Urothelium cell line (cell line): Measurements from ENCODE around the gene TGM2.
A peak's percentile ranks its signal among the peaks of the same experiment; 100 is the strongest.
"Not testable (repeated sequence)": the region's sequence is repeated elsewhere in the genome, so short reads cannot be mapped to it uniquely, and the experiment has no call there.

Source experiments
- DNase-seq: peaks from one replicate; pipeline ENCODE4 v3.0.0; 2011; ENCODE audit warnings: low spot score, mixed read lengths
- FAIRE-seq: peaks from 2 replicates; lab custom pipeline; 2011; peaks lifted over from hg19 to GRCh38; lab: Jason Lieb, UNC

The TGM2 gene

DNA sequence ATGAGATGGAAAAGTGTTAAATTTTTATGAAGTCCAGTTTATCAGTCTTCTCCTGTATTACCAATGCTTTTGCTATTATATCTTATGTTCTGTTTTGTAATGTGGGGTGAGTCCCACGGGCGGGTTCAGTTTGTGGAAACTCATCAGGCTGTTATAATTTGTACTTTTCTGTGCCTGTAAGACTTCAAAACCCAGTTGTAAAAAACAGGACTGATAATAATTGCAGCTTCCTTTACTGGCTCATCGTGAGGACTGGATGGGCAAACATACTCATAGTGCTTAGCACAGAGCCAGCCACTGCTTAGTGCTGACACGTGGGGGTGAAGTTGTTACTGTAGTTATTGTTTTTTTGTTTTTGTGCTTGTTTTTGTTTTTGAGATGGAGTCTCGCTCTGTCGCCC, 45.6 kb downstream of the TGM2 start:
- FAIRE-seq = no peak
- no peak for DNase-seq

- FAIRE-seq (no peak), DNase-seq (peak; percentile 70)
Observed at GRCh38 chr20:38117635-38118034, 47.4 kb downstream of the TGM2 start.

DNA sequence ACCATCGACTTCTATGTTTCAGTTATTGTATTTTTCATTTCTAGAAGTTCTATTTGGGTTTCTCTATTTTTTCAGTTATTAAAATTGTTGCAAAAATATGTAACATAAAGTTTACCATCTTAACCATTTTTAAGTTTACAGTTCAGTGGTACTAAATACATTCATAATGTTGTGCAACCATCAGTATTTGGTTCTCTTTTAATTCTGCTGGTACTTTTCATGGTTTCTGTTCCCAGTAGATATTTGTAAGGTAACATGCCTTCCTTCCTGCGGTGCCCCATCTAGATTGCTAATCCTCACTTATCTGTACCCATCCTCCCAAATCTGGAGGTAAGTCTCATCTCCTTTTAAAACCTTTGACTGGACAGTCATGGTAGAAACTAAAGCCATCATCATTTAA, 47.9 kb downstream of the TGM2 start:
- DNase-seq (no peak), FAIRE-seq (no peak)

- FAIRE-seq (no peak), DNase-seq (no peak)
Observed at GRCh38 chr20:38116409-38117165, 48.5 kb downstream of the TGM2 start.

DNA sequence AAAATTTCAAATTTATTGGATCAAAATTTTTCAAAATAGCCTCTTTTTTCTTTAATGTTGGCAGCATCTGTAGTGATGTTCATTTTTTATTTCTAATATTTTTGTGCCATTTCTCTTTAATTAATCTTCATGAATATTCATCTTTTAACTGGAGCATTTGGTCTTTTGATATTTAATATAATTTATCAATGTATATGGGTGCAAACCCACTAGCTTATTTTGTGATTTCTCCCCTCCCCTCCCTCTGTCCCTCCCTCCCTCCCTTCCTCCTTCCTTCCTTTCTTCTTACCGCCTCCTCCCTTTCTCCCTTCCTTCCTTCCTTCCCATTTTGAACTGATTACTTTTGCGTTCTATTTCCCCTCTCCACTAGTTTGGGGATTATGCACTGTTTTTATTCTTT, 49.2 kb downstream of the TGM2 start:
- no peak for FAIRE-seq
- no peak for DNase-seq

GRCh38 chr20:38115205-38115604, 49.9 kb downstream of the TGM2 start:
- no peak for FAIRE-seq

DNA sequence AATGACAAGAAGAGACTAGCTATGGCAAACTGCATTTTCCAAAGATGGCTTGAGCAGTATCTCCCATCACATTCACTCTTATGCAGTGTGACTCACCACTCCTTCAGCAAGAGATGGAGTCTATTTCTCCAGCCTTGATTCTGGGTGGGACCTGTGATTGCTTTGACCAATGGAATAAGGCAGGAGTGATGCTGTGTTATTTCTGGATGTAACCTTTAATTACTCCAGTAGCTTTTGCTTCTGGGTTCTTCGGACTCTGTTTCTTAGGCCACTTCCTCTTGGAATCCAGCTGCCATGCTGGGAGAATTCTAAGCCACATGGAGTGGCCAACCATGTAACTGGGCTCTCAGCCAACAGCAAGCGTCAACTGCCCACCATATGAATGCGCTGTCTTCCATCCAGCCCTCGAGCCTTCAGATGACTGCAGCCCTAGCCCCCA, 50.7 kb downstream of the TGM2 start:
- FAIRE-seq (no peak), DNase-seq (no peak)

More at GRCh38 chr20:38115205-38115604, 49.9 kb downstream of the TGM2 start:
- no peak for DNase-seq

DNA sequence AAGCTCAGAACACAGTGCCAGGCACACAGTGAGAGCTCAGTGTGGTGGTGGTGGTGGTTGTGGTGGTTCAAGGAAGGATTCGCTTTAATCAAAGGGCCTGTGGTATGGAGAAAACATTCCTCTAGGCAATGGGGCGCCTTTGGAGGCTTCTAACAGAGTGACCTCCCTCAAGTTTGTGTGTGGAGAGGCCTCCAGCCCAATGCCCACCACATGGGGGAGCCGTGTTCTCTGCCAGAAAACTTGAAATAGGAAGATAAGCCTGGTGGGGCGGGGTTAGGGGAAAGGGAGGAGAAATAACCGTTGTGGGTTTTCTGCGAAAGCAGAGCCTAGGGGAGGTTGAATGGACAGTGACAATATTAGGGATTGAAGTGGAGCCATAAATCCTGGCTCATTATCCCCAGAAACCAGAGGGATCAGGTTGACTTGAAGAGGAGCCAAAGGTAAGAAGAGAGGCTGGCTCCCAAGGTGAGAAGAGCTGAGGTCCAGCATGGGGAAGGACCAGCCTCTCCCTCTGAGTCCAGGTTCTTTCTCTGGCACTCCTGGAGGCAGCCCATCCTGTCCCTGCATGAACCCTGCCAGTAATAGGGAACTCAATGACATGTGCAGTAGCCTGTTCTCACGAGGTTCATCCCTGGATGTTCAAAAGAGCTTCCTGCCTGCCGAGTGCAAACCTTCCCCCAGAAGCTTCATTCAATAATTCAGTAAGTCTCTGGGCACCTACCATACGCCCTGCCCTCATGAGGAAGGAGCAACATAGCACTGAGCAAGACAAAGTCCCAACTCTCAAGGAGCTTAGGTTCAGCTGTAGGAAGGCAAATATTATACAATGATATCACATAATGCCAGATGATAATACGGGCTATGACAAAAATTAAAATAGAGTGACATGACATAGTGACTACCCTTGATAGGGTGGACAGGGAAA, 51.4 kb downstream of the TGM2 start:
- DNase-seq = no peak
- FAIRE-seq = no peak

GRCh38 chr20:38112930-38113294, 52.2 kb downstream of the TGM2 start:
- FAIRE-seq = no peak

DNA sequence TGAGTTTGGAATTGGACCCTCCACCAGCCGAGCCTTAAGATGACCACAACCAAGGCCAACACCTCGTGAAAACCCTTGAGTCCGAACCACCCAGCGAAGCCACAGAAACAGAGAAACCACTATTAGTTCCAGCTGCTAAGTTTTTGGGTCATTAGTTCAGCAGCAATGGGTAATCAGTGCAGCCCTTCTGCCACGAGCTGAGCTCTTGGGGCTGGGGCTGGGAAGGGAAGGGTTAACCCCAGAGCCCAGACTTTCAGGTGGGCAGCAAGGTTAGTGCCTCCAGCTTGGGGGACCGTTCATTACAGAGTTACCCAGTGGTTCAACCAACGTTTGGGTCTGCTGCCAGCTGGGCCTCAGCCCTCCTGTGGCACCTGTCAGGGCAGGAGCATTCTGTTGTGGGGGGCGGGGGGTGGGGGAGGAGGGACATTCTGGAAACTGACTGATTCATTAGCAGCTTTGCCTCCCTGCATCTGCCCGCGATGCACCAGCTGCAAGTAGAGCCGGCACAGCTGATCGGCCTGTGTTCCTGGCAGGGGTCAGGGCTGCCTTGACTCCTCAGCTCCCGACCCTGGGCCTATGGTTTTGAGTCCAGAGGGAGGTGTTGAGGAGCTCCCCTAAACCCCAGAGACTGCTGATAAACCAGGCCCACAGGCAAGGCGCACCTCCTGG, 52.7 kb downstream of the TGM2 start:
- no peak for FAIRE-seq
- DNase-seq = no peak

More at GRCh38 chr20:38112930-38113294, 52.2 kb downstream of the TGM2 start:
- DNase-seq = no peak

DNA sequence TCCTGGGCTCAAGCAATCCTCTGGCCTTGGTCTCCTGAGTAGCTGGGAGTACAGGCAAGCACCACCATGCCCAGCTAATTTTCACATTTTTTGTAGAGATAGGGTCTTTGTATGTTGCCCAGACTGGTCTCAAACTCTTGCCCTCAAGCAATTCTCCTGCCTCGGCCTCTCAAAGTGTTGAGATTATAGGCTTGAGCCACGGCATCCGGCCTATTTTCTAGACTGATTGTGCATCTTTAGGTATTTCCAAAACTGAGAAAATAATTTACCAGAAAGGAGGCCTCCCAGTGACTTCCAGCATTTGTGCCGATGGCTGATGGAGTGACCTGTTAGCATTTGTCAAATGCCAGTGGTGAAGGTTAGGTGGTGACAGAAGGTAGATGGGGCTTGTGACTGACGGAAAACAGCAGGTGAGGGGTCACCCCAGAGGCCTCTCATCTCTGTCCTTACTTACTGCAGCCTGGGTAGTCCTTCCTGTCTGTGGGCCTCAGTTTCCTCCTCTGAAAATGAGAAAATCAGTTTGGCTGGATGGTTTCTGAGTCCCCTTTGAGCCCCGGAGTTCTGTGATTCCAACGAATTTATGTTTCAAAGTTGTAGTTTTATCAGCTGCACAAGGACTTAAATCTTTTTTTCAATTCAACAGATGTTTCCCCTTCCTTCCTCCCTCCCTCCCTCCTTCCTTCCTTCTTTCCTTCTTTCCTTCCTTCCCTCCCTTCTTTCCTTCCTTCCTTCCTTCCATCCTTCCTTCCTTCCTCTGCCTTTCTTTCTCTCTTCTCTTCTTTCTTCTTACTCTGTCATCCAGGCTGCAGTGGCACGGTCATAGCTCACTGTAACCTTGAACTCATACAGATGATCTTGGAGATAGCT, 53.5 kb downstream of the TGM2 start:
- FAIRE-seq (no peak), DNase-seq (no peak)

DNA sequence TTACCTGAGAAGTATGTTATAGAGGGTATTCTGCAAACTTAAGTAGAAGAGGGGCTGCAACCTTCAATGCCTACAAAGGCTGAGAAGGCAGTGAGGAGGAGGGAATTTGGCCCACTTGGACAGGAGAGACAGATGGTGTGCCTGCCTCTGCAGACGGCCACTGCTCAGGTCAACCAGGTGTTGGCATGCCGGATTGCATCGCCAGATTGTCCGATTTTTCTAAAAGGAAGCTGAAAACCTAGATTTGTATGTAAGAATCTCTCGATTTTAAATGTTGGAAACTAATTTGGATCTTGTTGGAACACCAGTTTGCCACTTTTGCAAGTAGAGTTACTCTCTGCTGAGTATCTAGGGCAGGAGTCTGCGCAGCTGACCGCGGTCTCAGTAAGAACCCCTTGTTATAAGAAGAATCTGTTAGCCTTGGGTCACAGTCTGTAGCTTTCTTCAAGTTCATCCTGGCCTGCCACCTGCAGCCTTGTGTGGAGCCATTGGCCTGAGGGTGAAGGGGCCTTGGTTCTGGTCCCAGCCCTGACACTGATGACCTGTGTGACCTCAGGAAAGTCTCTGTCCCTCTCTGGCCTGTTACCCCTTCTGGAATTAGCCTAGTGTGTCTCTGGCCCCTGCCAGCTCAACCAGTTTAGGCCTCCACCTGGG, 54.4 kb downstream of the TGM2 start:
- no peak for DNase-seq
- FAIRE-seq = no peak

DNA sequence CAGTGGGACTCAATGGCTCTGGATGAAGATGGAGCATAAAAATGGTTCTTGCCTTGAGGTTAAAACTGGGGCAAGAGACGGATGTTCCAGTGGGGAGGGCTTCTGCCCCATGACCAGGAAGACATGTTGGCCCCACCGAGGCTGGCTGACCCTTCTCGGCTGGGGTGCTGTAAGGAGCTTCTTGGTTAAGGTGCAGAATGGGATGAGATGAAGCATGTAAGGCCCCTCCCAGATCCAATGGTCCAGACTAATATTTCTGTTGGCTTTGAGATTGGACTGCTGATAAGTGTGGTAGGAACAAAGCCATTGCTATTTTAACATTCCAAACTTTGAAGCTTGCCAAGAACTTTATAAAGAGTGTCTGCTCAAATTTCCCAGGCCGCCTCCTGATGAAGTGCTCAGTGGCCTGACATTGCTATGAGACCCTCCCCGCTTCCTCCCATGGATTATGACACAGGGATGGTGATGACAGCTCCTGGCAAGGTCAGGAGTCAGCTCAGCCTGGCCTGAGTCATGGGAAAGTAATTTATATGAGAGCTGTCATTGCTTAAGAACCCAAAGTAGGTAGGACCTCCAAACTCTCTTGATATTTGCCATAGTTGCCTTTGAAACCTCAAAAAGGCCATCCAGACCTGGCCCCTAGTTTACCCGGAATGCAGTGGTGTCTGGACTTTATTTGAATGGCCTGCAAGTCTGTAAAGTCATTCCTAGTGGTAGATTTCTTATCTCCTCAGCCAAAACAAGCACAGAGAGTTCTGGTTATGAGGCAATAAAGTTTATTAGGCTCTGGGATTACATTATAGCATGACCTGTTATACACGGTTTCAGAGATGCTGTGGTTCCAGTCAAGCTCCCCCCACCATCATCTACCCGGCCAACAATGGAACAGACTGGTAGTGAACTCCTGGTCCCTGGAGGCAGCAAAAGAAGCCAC, 55.2 kb downstream of the TGM2 start:
- DNase-seq (peak; percentile 93), FAIRE-seq (peak; percentile 27)

- DNase-seq (no peak), FAIRE-seq (no peak)
Observed at GRCh38 chr20:38108986-38109541, 56.0 kb downstream of the TGM2 start.

DNA sequence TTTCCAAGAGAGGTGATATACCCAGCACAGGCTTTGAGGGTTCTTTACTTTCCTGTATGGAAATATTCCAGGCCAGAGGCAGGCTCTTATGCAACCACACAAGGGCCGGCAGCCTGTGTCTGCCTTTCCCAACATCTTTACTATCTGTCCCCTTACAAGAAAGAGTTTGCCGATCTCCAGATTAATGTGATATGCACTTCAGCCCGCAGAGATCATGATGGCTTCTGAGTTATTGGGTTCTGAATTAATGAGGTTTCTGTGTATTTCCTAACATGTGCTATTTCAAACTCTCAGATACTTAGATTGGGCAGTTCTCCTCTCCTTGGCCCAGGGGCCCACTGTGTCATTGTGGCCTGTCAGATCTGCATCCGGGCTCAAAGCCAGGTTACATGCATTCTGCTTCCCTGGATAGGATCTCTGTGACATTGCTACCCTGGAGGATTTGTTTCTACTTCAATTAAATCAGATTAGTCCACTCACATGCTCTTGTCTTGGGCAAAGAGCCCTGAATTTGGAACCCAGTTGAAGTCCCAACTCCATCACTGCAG, 56.6 kb downstream of the TGM2 start:
- FAIRE-seq (no peak), DNase-seq (no peak)

GRCh38 chr20:38107916-38108315, 57.2 kb downstream of the TGM2 start:
- FAIRE-seq = not testable (repeated sequence)

DNA sequence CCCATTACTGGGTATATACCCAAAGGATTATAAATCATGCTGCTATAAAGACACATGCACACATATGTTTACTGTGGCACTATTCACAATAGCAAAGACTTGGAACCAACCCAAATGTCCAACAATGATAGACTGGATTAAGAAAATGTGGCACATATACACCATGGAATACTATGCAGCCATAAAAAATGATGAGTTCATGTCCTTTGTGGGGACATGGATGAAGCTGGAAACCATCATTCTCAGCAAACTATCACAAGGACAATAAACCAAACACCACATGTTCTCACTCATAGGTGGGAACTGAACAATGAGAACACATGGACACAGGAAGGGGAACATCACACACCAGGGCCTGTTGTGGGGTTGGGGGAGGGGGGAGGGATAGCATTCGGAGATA, 57.7 kb downstream of the TGM2 start:
- not testable (repeated sequence) for DNase-seq, FAIRE-seq

More at GRCh38 chr20:38107916-38108315, 57.2 kb downstream of the TGM2 start:
- DNase-seq = not testable (repeated sequence)

DNA sequence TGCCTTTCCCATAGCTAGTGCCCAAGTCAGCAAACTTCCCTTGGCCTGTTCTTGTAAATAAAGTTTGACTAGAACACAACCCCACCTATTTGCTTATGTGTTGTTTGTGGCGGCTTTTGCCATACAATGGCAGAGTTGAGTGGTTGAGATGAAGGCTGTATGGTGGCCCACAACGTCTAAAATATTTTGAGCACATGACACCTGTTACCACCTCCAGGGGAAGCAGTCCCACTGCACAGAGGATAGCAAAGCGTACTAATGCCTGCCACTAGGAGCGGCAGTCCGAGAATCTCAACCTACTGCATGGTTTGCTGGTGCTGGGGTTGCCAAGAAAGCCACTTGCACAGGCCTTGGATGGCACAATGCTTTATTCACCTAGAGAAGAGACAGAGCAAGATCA, 58.6 kb downstream of the TGM2 start:
- DNase-seq (no peak), FAIRE-seq (no peak)
